Stimulated activated CD4-positive, alpha-beta T cell treated with anti-CD3 and anti-CD28 coated beads, Interleukin-1b, Interleukin-23, amount 100 ng/mL, for 48 hours (primary cell): ENCODE measurements around the gene SSTR3.
A peak's percentile ranks its signal among the peaks of the same experiment; 100 is the strongest.

Experiments used
- DNase-seq: peaks from one replicate; pipeline ENCODE4 v3.0.0-alpha.2; 2020

SSTR3 gene

DNA sequence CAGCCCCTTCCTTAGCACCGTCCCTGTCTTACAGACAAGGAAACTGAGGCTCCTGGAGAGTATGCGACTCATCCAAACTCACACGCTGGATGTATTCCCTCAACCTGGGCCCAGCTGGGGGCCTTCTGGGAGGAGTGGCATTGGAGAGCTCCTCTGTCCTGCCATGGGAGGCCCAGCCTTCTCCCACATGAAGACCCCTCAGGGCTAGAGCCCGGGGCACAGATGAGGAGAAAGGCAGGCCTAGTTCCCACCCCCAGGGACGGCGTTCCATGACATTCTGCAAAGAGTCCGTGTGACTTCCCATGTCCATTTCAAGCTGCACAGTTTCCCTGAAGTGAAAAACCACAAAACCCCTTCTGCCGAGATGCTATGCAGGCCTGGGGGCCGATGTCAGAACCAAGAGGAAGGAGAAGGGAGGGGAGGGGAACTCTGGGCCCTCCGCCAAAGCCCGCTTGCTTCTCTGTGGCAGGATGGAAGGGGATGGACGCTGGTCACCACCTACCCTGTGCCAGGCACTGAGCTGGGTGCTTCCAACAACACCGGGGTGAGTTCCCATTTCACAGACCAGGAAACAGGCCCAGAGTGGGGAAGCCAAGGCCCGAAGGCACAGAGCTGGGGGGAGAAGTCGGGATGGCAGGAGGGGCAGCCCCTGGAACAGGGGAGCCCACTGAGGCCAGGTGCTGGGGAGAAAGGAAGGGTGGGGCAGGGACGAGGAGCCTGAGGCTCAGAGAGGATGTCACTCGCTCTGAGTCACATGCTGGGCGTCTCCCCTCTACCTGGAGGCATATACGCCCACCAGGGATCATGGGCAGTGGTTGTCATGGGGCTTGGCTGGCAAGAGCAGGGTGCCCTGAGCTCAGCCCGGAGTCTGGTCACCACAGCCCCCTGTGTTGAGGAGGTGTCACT lies 16.1 kb upstream of the SSTR3 start:
- peak; percentile 59 for DNase-seq

DNA sequence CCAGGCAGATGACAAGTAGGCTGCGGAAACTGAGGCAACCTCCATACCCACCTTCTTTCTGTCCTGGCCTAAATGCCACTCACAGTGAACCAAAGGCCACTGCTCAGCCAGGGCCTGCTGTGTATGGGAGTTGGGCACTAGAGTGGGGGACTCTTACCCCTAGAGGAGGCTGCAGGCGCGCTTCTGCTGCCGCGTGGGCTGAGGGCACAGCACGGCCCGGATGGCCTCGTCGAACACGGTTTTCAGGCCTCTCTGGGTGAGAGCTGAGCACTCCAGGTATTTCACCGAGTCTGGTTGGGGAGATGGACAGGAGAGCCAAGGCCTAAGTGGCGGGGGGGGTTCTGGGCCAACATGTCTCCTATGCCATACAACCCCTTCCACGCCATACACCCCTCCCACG lies 14.2 kb upstream of the SSTR3 start:
- no peak for DNase-seq

- DNase-seq = no peak
Measured at GRCh38 chr22:37226087-37226486, 13.8 kb upstream of the SSTR3 start.

- no peak for DNase-seq
Measured at GRCh38 chr22:37225481-37225880, 13.2 kb upstream of the SSTR3 start.

- DNase-seq = no peak
Measured at GRCh38 chr22:37224757-37225420, 12.6 kb upstream of the SSTR3 start.

DNA sequence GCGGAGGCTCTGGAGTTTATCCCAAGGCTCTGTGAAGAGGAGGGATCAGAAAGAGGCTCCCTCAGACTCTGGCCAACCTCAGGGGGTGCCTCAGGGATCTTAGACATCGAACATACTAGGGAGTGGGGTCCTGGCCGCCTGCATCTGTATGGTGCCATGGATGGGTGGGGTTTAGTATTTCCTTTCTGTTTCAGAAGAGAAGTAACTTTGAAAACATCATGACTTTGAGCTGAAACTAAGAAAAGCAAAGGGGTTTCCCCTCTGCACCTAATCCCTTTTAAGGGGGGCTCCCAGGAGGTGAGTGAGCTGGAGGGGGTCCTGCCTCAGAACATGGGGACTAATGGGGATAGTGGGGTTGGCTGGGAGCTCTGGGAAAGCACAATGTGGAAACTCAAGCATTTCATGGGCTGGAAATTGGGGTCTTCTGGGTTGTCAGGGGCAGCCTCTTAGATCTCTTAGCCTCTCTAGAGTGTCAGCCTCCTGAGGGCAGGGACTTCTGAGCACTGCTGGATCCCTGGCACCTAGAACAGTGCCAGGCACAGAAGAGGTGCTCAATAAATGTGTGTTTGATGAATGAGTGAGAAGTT lies 11.8 kb upstream of the SSTR3 start:
- no peak for DNase-seq

DNA sequence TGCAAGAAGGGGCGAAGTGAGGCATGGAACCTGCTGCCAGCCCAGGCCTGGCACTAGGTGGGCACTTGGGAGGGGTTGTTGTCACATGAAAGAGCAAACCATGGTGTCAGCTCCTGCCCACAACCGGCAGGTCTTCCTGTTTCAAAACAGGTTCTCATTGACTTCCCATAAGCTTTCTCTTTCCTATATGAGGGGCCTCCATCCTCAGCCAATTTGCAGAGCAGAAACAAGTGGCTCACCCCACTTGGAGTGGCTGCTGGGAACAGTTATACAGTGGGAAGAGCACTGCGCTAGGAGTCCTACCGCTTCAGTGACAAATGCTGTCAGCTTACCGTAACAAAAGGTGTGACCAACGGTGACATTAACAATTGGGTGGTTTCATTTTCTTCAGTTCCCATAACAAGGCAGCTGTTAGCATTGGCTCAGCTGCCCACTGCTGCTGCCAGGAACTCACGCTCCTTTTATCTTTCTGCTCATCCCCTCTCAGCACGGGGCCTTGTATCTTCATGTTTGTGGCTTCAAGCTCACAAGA lies 10.2 kb upstream of the SSTR3 start:
- DNase-seq = peak; percentile 76

- DNase-seq = no peak
Measured at GRCh38 chr22:37221424-37222333, 9.4 kb upstream of the SSTR3 start.

GRCh38 chr22:37220543-37220981 lies 8.3 kb upstream of the SSTR3 start:
- DNase-seq = no peak

DNA sequence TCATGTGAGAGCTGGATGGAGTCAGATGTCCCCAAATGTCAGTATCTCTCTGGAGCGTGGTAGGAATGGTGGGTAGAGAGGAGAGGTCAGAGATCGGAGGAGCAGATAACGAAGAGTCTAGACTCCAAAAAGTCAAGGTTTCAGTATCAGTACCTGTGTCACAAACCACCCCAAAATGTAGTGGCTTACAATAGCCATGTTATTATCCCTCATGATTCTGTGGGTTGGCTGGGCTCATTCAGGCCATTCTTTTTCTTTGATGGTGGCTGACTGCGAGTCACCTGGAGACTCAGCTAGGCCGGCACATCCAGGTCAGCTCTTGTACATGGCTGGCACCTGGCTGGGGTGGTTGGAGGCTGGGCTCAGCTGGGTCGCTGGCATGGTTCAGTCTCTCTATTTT lies 7.3 kb upstream of the SSTR3 start:
- DNase-seq = no peak

GRCh38 chr22:37218771-37219411 lies 6.6 kb upstream of the SSTR3 start:
- DNase-seq = peak; percentile 75

DNA sequence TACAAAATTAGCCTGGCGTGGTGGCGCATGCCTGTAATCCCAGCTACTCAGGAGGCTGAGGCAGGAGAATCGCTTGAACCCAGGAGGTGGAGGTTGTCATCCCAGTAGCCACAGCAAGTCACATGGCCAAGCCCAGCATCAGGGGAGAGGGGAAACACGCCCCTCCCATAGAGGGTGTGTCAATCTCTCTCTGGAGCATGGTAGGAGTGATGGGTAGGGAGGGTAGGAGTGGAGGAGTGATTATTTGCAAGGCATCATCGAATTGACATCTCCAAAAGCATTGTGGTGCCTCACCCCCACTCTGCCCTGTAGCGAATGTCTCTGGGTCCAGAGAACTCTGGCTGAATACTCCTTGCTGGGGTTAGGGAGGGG lies 6.1 kb upstream of the SSTR3 start:
- DNase-seq = peak; percentile 46

- no peak for DNase-seq
Measured at GRCh38 chr22:37215890-37216289, 3.6 kb upstream of the SSTR3 start.

- peak; percentile 1 for DNase-seq
Measured at GRCh38 chr22:37214731-37215030, 2.4 kb upstream of the SSTR3 start.

DNA sequence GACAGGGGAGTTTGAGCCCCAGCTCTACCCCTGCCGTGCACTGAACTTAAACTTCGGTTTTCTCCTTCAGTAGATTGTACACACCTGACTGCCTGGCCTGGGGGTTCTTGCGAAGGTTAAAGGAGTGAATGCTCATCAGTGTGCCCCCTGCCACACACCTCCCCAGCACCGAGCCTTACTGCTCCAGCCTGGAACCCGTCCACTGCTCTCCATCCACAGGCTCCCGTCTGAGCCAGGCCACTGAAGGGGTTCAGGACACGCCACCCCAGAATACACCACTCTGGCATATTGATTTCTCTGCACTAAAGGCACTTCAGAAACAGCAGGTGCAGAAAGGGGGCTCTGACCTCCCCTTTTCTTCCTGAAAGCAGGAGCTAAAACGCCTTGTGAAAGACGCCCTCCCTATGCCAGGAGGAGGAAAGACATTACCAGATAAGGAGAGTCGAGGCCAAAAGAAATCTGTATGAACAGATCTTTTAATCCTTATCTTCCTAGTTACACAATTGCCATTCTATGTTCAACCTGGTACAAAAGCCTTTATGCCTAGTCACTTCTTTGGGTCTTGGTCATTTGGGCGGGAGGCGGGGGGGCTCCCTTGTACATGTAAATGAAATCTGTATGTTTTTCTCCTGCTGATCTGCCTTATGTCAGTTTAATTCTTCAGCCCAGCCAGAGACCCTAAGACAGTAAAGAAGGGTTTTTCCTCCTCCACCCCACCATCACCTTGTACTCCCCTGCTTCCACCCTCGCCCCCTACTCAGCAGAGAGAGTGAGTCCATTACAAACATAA lies 1.9 kb upstream of the SSTR3 start:
- peak; percentile 0 for DNase-seq

DNA sequence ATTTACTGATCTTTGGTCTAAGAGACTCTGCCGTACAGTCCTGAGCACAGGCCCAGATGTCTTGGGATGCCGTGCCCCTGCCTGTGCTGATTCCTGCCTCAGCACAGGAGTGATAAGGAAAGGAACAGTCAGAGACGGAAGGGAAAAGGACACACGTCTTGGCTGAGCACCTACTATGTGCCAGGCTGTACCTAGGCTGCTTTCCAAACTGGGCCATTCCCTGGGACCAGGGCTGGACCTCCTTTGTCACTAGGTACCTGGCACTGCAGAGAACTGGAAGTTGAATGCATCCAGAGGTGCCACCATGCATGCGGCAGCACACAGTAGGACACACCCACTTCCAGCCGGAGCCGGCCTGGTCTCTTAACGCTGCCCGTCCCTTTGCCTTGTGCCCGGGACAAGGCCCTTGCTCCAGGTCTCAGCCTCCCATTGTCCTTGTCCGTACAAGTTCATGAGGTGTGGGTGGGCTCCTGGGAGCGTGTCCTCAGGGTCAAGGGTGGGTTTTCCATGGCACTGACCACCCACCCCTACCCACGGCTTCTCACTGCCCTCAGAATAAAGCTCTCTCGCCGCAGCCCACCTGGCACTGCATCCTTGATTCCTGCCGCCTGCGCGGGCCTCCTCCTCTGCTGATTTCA lies 1.1 kb upstream of the SSTR3 start:
- peak; percentile 0 for DNase-seq

DNA sequence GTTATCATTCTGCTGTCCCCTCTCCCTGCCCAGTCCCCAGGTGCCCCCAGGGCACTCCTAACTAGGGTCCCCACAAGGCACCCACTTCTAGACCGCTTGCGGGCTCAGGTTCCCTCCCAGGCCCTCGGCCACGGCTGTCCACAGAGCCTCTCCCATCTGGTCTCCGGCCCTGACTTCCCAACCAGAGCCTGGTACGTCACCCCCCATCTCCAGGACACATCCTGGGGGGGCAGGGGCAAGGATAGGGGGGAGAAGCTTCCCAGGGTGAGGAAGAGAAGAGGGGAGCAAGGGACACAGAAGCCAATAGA lies 457 bp downstream of the SSTR3 start:
- peak; percentile 1 for DNase-seq

GRCh38 chr22:37211075-37211865 lies 1.0 kb downstream of the SSTR3 start:
- DNase-seq = peak; percentile 0

GRCh38 chr22:37210041-37210803 lies 2.1 kb downstream of the SSTR3 start:
- DNase-seq = peak; percentile 1
